Activated naive CD4-positive, alpha-beta T cell treated with anti-CD3 and anti-CD28 coated beads, Interleukin-2, amount 50 U/mL, for 24 hours (primary cell): ENCODE results near the gene LHPP.

ENCODE experiments used
- H3K27ac Mint-ChIP-seq: one replicate; pipeline ENCODE4 v1.8.0; 2021; ENCODE audit warnings: mild to moderate bottlenecking, mixed read lengths
- H3K27me3 Mint-ChIP-seq: one replicate; pipeline ENCODE4 v1.8.0; 2021; ENCODE audit warnings: mixed read lengths
- H3K36me3 Mint-ChIP-seq: one replicate; pipeline ENCODE4 v1.8.0; 2021; ENCODE audit warnings: mixed read lengths
- H3K4me1 Mint-ChIP-seq: one replicate; pipeline ENCODE4 v1.8.0; 2021; ENCODE audit warnings: mixed read lengths
- H3K4me3 Mint-ChIP-seq: one replicate; pipeline ENCODE4 v1.8.0; 2021; ENCODE audit warnings: mild to moderate bottlenecking, mixed read lengths
- H3K9me3 Mint-ChIP-seq: one replicate; pipeline ENCODE4 v1.8.0; 2021; ENCODE audit warnings: mixed read lengths

The LHPP gene

GRCh38 chr10:124596962-124597845 is 135.6 kb downstream of the LHPP start:
- H3K4me3 Mint-ChIP-seq = no peak overlapping the region
- no peaks in the 10 kb centered on the region for H3K9me3 Mint-ChIP-seq
- H3K27ac Mint-ChIP-seq = no peak overlapping the region

DNA sequence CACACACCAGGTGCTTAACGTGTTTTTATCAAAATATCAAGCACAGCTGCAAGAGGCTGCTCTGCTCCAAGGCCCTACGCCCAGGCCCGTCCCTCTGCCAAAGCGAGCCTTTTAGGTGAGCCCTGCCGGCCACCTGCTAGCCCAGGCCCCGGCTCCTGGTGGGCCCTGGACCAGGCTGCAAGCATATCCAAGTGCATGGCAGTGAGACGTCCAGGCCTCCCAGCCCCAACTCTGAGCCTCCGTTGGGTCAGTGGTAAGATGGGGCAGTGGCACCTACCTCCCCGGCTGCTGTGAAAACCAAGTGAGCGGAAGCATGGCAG is 136.2 kb downstream of the LHPP start:
- no peaks in the 10 kb centered on the region for H3K9me3 Mint-ChIP-seq
- peaks cover 6% of the 10 kb centered on the region for H3K4me1 Mint-ChIP-seq
- H3K27me3 Mint-ChIP-seq = no peaks in the 10 kb centered on the region
- no peaks in the 10 kb centered on the region for H3K36me3 Mint-ChIP-seq
- H3K4me3 Mint-ChIP-seq = no peak overlapping the region
- H3K27ac Mint-ChIP-seq = no peak overlapping the region

More at GRCh38 chr10:124596962-124597845, 135.6 kb downstream of the LHPP start:
- no peaks in the 10 kb centered on the region for H3K36me3 Mint-ChIP-seq
- H3K4me1 Mint-ChIP-seq = peaks cover 6% of the 10 kb centered on the region
- H3K27me3 Mint-ChIP-seq = no peaks in the 10 kb centered on the region

DNA sequence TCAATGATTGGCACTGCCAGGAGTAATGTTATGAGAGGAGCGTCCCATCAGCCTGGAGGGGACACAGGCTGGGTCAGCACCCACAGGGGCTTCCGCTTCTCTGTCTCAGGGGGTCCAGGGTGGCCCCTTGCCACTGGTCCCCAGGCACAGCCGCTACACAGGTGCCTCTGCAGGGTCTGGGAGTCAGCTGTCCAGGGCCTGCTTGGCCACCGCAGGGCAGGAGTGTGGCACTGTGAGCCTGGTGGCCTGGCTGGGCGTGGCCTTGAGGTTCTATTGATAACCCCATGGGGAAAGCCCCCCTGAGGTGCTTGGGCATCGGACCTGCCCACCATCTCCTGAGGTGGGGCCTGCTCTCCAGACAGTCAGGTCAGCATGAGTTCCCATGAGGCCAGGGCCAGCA is 136.6 kb downstream of the LHPP start:
- no peak overlapping the region for H3K27ac Mint-ChIP-seq
- no peak overlapping the region for H3K4me3 Mint-ChIP-seq

DNA sequence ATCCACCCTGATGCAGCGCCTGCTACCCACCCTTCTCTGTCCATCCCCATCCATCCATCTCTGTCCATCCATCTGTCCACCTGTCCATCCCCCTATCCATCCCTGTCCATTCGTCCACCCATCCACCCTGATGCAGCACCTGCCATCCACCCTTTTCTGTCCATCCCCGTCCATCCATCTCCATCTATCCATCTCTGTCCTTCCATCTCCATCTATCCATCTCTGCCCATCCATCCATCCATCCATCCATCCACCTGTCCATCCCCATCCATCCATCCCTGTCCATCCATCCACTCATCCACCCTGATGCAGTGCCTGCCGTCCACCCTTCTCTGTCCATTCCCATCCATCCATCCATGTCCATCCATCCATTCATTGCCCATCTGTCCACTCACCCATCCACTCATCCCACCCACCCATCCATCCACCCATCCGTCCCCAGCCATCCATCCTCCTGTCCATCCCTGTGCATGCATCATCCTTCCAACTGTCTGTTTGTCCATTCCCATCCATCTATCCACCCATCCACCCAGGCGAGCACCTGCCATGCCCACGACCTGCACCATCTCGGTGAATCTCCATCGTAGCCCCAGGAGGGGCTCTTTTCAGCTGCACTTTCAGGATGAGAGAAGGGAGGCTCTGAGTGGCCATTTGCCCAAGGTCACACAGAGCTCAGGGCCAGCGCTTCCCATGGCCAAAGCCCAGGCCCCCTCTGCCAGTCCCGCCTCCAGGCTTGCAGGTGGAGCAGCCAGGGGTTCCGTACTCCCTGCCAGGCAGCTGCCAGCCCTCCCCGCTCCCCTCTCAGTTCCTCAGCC is 137.4 kb downstream of the LHPP start:
- no peaks in the 10 kb centered on the region for H3K9me3 Mint-ChIP-seq
- no peaks in the 10 kb centered on the region for H3K36me3 Mint-ChIP-seq
- no peak overlapping the region for H3K27ac Mint-ChIP-seq
- peaks cover 6% of the 10 kb centered on the region for H3K4me1 Mint-ChIP-seq
- no peaks in the 10 kb centered on the region for H3K27me3 Mint-ChIP-seq
- H3K4me3 Mint-ChIP-seq = no peak overlapping the region

More for the DNA sequence above, 136.6 kb downstream of the LHPP start:
- Mint-ChIP-seq H3K27me3 (no peaks in the 10 kb centered on the region), H3K36me3 (no peaks in the 10 kb centered on the region), H3K9me3 (no peaks in the 10 kb centered on the region), H3K4me1 (peaks cover 6% of the 10 kb centered on the region)

DNA sequence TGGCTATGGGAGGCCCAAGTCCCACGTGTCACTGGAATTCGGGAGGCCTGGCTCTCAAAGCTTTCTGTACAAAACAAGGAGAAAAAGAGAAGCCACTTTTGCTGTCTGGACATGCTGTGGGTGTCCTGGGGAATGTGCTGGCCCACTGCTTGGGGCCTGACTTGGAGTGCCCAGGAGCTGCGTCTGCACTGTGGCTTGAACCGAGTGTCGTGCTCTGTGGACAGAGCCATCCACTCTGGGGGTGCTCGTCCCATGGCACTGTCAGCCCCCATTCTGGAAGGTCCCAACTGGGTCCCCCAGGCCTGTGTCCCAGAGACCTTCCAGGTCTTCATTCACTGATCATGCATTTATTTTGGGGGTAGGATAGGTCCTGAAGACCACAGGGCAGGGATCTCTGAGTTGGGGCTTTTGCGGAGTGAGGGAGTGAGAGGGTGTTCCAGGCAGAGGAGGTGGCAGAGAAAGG is 138.0 kb downstream of the LHPP start:
- Mint-ChIP-seq H3K27me3 (no peaks in the 10 kb centered on the region), H3K4me3 (no peak overlapping the region), H3K4me1 (peaks cover 6% of the 10 kb centered on the region), H3K27ac (no peak overlapping the region), H3K36me3 (no peaks in the 10 kb centered on the region), H3K9me3 (no peaks in the 10 kb centered on the region)

- no peaks in the 10 kb centered on the region for H3K9me3 Mint-ChIP-seq
- H3K27ac Mint-ChIP-seq = no peak overlapping the region
- H3K4me3 Mint-ChIP-seq = no peak overlapping the region
- no peaks in the 10 kb centered on the region for H3K36me3 Mint-ChIP-seq
- H3K4me1 Mint-ChIP-seq = peaks cover 6% of the 10 kb centered on the region
- no peaks in the 10 kb centered on the region for H3K27me3 Mint-ChIP-seq
Observed at GRCh38 chr10:124600051-124600880, 138.6 kb downstream of the LHPP start.

DNA sequence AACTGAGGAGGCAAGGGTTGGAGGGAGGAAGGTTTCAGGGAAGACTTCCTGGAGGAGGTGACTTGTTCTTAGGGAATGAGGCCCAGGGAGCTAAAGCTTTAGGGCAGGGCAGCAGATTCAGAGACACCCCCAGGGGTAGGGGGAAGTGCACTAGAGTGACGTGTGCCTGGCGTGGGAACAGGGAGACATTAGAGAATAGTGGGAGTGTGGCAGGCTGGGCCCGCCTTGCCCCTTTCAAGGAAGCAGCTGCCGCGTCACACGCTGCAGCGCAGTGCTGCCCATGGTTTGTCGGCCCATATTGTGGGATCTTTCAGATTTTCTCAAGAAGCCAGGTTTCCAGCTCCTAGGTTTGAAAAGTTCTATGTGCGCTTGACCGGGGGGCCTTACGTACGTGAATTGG is 139.4 kb downstream of the LHPP start:
- no peaks in the 10 kb centered on the region for H3K4me1 Mint-ChIP-seq
- no peak overlapping the region for H3K4me3 Mint-ChIP-seq
- no peak overlapping the region for H3K27ac Mint-ChIP-seq
- no peaks in the 10 kb centered on the region for H3K27me3 Mint-ChIP-seq
- no peaks in the 10 kb centered on the region for H3K9me3 Mint-ChIP-seq
- no peaks in the 10 kb centered on the region for H3K36me3 Mint-ChIP-seq

DNA sequence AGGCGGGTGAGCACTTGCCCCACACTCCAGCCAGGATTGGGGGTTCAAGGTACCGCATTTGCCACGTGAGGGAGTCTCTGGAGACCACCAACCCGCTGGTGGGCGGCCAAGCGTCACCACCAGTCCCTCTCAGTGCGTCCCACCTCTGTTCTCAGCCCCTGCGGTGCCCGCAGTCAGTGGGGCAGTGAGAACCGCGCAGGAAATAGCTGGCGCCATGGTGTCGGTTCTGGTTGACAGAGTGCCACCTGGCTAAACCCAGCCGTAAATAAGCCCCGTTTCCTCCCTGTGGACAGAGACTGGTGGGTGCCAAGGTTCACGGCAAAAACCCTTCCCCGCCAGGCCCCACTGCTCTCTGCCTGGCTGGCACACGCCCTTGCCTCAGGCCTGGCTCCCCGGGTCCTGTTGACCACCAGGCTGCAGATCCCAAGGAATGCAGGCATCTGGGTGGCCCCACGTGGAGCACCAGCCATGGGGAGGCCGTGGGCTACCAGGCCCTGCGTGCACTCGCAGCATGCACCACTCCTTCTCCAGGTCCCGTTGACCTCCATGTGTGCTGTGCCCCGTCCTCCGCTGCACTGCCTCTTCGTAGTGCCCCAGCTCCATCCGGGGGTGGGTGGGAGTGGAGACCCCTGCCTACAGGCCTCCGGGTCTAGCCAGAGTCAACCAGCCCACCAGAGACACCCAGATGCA is 140.0 kb downstream of the LHPP start:
- no peak overlapping the region for H3K4me3 Mint-ChIP-seq
- H3K4me1 Mint-ChIP-seq = no peaks in the 10 kb centered on the region
- H3K27me3 Mint-ChIP-seq = no peaks in the 10 kb centered on the region
- no peaks in the 10 kb centered on the region for H3K9me3 Mint-ChIP-seq
- H3K27ac Mint-ChIP-seq = no peak overlapping the region
- no peaks in the 10 kb centered on the region for H3K36me3 Mint-ChIP-seq

DNA sequence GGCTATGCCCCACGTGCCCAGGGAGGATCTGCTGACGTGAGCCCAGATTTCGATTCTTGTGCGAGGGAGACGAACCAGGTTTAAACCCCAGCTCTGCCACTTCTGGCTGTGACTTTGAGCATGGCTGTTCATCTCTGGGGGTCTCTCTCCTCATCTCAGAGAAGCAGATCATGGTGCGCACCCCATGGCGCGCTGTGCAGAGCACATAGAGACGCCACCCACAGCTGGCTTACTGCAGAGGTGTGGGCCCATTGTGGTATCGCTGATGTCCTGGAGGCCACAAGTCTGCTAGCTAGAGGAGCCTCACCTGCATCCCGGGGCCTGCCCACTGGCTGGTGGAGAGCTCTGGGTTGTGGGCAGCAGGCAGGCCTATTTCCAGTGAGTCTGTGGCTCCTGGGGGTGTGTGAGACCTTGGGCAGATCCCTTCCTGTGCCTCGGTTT is 140.5 kb downstream of the LHPP start:
- no peak overlapping the region for H3K27ac Mint-ChIP-seq
- H3K4me3 Mint-ChIP-seq = no peak overlapping the region
- H3K27me3 Mint-ChIP-seq = no peaks in the 10 kb centered on the region
- H3K36me3 Mint-ChIP-seq = no peaks in the 10 kb centered on the region
- H3K4me1 Mint-ChIP-seq = no peaks in the 10 kb centered on the region
- H3K9me3 Mint-ChIP-seq = no peaks in the 10 kb centered on the region

GRCh38 chr10:124602646-124603365 is 141.2 kb downstream of the LHPP start:
- no peaks in the 10 kb centered on the region for H3K4me1 Mint-ChIP-seq

DNA sequence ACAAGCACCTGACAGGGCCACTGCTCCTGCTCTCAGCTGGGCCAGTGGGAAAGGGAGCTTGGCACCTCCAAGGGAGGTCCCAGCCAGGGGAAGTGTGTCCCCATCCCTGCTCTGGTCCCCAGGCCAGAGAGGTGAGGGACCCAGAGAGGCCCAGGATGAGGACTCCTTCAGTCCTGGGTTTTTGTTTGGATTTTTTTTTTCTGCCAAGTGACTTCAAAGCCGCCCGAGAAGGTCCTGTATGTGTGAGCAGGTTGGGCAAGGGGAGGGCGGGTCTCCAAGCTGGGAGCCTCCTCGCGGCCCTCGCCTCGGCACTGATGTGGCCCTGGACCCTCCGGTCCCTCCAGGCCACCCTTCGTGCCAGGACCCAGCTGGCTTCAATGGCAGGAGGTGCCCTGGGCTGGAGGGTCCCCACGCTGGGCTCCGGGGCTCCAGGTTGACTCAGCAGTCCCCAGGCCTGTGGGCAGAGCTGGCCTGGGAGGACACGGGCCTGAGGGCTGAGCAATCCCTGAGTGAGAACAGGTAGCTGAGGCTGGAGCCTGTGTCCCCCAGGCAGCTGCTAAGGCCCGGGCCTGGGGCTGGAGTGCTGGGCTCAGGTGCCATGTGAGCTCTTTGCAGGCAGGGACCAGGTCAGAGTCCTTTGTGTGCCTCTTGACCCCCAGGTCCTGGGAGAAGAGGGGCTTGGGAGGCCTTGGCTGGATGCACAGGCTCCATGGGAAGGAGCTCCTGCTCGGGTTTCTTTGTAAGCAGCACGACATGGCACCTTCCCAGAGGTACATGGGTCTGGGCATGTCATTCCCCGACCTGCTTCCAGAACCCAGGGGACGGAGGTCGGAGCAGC is 142.0 kb downstream of the LHPP start:
- H3K4me1 Mint-ChIP-seq = no peaks in the 10 kb centered on the region
- H3K27ac Mint-ChIP-seq = no peak overlapping the region
- H3K36me3 Mint-ChIP-seq = no peaks in the 10 kb centered on the region
- no peak overlapping the region for H3K4me3 Mint-ChIP-seq
- H3K9me3 Mint-ChIP-seq = no peaks in the 10 kb centered on the region
- H3K27me3 Mint-ChIP-seq = no peaks in the 10 kb centered on the region

More at GRCh38 chr10:124602646-124603365, 141.2 kb downstream of the LHPP start:
- H3K27me3 Mint-ChIP-seq = no peaks in the 10 kb centered on the region
- H3K9me3 Mint-ChIP-seq = no peaks in the 10 kb centered on the region
- no peak overlapping the region for H3K4me3 Mint-ChIP-seq
- no peaks in the 10 kb centered on the region for H3K36me3 Mint-ChIP-seq
- H3K27ac Mint-ChIP-seq = no peak overlapping the region

DNA sequence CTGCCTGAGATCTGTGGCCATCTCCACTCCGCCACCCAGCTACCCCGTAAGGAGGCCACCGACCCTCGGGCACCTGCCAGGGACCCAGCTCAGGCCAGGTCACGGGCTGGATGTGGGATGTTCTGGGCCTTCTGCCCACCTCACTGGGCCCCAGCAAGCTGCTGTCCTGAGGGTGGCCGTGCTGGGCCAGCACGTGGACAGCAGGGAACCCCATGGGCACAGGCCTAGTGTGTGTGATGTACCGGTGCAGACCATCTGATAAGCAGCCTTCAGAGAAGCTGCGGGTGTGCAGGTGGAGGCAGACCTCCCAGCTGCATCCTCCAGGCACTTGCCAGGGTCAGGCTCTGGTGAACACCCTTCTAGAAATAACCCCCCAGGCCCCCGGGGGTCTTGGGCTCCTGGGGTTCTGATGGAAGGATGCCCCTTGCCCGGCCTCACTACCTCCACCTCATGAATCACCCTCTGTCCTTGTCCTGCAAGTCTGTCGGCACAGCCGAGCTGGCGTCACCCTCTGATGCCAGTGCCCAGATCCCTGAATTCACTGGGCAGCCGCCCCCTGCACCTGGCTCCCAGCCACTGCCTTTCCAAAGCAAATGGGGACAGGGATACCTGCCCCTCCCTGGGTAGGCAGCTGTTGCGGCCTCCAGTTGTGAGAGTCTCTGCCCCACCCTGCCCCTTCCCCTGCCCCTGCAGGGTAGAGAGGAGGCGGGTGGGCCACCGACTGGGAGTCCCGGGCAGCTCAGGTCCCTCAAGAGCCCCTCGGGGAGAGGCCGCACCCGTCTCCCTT is 142.8 kb downstream of the LHPP start:
- Mint-ChIP-seq H3K36me3 (no peaks in the 10 kb centered on the region), H3K27me3 (no peaks in the 10 kb centered on the region), H3K4me1 (no peaks in the 10 kb centered on the region), H3K9me3 (no peaks in the 10 kb centered on the region), H3K27ac (no peak overlapping the region), H3K4me3 (no peak overlapping the region)

DNA sequence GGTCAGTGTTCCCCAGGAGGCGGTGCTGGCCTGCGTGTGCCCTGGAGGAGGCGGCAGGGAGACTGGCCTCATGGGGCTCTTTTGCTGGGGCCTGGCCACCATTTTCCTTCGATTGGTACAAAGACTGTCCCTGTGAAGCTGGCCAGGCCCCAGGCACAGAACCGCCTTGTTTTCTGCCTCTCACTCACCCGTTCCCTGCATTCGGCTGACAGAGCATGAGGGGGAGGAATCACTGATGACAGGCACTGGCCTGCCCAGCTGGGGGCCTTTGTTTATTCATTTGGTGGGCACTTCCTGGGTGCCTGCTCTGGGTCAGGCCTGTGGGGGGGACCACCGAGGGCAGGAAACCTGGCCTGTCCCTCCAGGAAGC is 143.4 kb downstream of the LHPP start:
- H3K4me3 Mint-ChIP-seq = no peak overlapping the region
- H3K4me1 Mint-ChIP-seq = no peaks in the 10 kb centered on the region
- H3K27me3 Mint-ChIP-seq = no peaks in the 10 kb centered on the region
- no peaks in the 10 kb centered on the region for H3K9me3 Mint-ChIP-seq
- no peaks in the 10 kb centered on the region for H3K36me3 Mint-ChIP-seq
- H3K27ac Mint-ChIP-seq = no peak overlapping the region
